ENCODE measurements around the gene GPR183. TPM values are rescaled to one million over a fixed set of nuclear protein-coding genes. Genes with fewer than 3 reads are reported as not detected.

Gene GPR183
- polyA plus RNA-seq, 4 donors: 2.4 to 5.7 (median 5.5) TPM; not detected in 1

- Histone ChIP-seq H3K36me3 (ENCODE audit: control insufficient read depth in 3 of 3, insufficient read depth in 2 of 3, low read depth in 1 of 3, low read length in 3 of 3) (peaks cover 15 to 60% (median 21%) of the 10 kb centered on the region in 3 donors), H3K27me3 (ENCODE audit: control insufficient read depth in 3 of 3, insufficient read depth in 3 of 3, low read length in 3 of 3) (no peaks in the 10 kb centered on the region), H3K9me3 (ENCODE audit: control insufficient read depth in 2 of 2, insufficient read depth in 1 of 2, low read depth in 1 of 2, low read length in 1 of 2) (no peaks in the 10 kb centered on the region), H3K27ac (ENCODE audit: low read depth in 1 of 3, low read length in 2 of 3) (no peak overlapping the region), H3K4me3 (ENCODE audit: low read depth in 1 of 3, low read length in 3 of 3) (no peak overlapping the region), H3K4me1 (ENCODE audit: control insufficient read depth in 3 of 3, insufficient read depth in 2 of 3, low read depth in 1 of 3, low read length in 2 of 3) (no peaks in the 10 kb centered on the region)
- WGBS, 3 donors: 79 to 90% (median 88%) methylated on average over 10 of the region's 10 CpGs
- FAIRE-seq: no peak
- DNase-seq: no peak
Measured at GRCh38 chr13:99342723-99343315, 35.6 kb upstream of the GPR183 start.

GRCh38 chr13:99341969-99342722, 34.9 kb upstream of the GPR183 start:
- FAIRE-seq: no peak
- peaks cover 15 to 56% (median 18%) of the 10 kb centered on the region in 3 donors for H3K36me3 ChIP-seq (ENCODE audit: control insufficient read depth in 3 of 3, insufficient read depth in 2 of 3, low read depth in 1 of 3, low read length in 3 of 3)
- no peaks in the 10 kb centered on the region for H3K27me3 ChIP-seq (ENCODE audit: control insufficient read depth in 3 of 3, insufficient read depth in 3 of 3, low read length in 3 of 3)
- no peak for DNase-seq
- 97 to 99% (median 98%) methylated on average over 16 of the region's 16 CpGs for WGBS, 3 donors
- no peak overlapping the region for H3K27ac ChIP-seq (ENCODE audit: low read depth in 1 of 3, low read length in 2 of 3)
- no peaks in the 10 kb centered on the region for H3K9me3 ChIP-seq (ENCODE audit: control insufficient read depth in 2 of 2, insufficient read depth in 1 of 2, low read depth in 1 of 2, low read length in 1 of 2)
- H3K4me1 ChIP-seq (ENCODE audit: control insufficient read depth in 3 of 3, insufficient read depth in 2 of 3, low read depth in 1 of 3, low read length in 2 of 3): no peaks in the 10 kb centered on the region
- H3K4me3 ChIP-seq (ENCODE audit: low read depth in 1 of 3, low read length in 3 of 3): no peak overlapping the region

- Histone ChIP-seq H3K4me3 (ENCODE audit: low read depth in 1 of 3, low read length in 3 of 3) (no peak overlapping the region), H3K4me1 (ENCODE audit: control insufficient read depth in 3 of 3, insufficient read depth in 2 of 3, low read depth in 1 of 3, low read length in 2 of 3) (no peaks in the 10 kb centered on the region), H3K36me3 (ENCODE audit: control insufficient read depth in 3 of 3, insufficient read depth in 2 of 3, low read depth in 1 of 3, low read length in 3 of 3) (peaks cover 11 to 49% (median 15%) of the 10 kb centered on the region in 3 donors), H3K27ac (ENCODE audit: low read depth in 1 of 3, low read length in 2 of 3) (no peak overlapping the region), H3K27me3 (ENCODE audit: control insufficient read depth in 3 of 3, insufficient read depth in 3 of 3, low read length in 3 of 3) (no peaks in the 10 kb centered on the region), H3K9me3 (ENCODE audit: control insufficient read depth in 2 of 2, insufficient read depth in 1 of 2, low read depth in 1 of 2, low read length in 1 of 2) (no peaks in the 10 kb centered on the region)
- FAIRE-seq (no peak), DNase-seq (no peak)
Measured at GRCh38 chr13:99340638-99341037, 33.4 kb upstream of the GPR183 start.

- WGBS, 3 donors: 64 to 72% (median 71%) methylated on average over 8 of the region's 8 CpGs
- H3K27ac ChIP-seq (ENCODE audit: low read depth in 1 of 3, low read length in 2 of 3): peak overlapping the region in 1 of 3 donors; percentile 15
- H3K36me3 ChIP-seq (ENCODE audit: control insufficient read depth in 3 of 3, insufficient read depth in 2 of 3, low read depth in 1 of 3, low read length in 3 of 3): peaks cover 10 to 45% (median 12%) of the 10 kb centered on the region in 3 donors
- no peak overlapping the region for H3K4me3 ChIP-seq (ENCODE audit: low read depth in 1 of 3, low read length in 3 of 3)
- peak in 1 of 2 donors; percentile 28 for DNase-seq
- H3K4me1 ChIP-seq (ENCODE audit: control insufficient read depth in 3 of 3, insufficient read depth in 2 of 3, low read depth in 1 of 3, low read length in 2 of 3): no peaks in the 10 kb centered on the region
- no peaks in the 10 kb centered on the region for H3K9me3 ChIP-seq (ENCODE audit: control insufficient read depth in 2 of 2, insufficient read depth in 1 of 2, low read depth in 1 of 2, low read length in 1 of 2)
- FAIRE-seq: no peak
- H3K27me3 ChIP-seq (ENCODE audit: control insufficient read depth in 3 of 3, insufficient read depth in 3 of 3, low read length in 3 of 3): no peaks in the 10 kb centered on the region
Measured at GRCh38 chr13:99339736-99340397, 32.7 kb upstream of the GPR183 start.

GRCh38 chr13:99339230-99339721, 32.1 kb upstream of the GPR183 start:
- Histone ChIP-seq H3K4me1 (ENCODE audit: control insufficient read depth in 3 of 3, insufficient read depth in 2 of 3, low read depth in 1 of 3, low read length in 2 of 3) (no peaks in the 10 kb centered on the region), H3K36me3 (ENCODE audit: control insufficient read depth in 3 of 3, insufficient read depth in 2 of 3, low read depth in 1 of 3, low read length in 3 of 3) (peaks cover 8 to 41% (median 12%) of the 10 kb centered on the region in 3 donors), H3K4me3 (ENCODE audit: low read depth in 1 of 3, low read length in 3 of 3) (no peak overlapping the region), H3K27ac (ENCODE audit: low read depth in 1 of 3, low read length in 2 of 3) (peak overlapping the region in 1 of 3 donors; percentile 2), H3K9me3 (ENCODE audit: control insufficient read depth in 2 of 2, insufficient read depth in 1 of 2, low read depth in 1 of 2, low read length in 1 of 2) (no peaks in the 10 kb centered on the region), H3K27me3 (ENCODE audit: control insufficient read depth in 3 of 3, insufficient read depth in 3 of 3, low read length in 3 of 3) (no peaks in the 10 kb centered on the region)
- no peak for FAIRE-seq
- WGBS, 3 donors: 88 to 90% (median 88%) methylated on average over 5 of the region's 5 CpGs
- no peak for DNase-seq

GRCh38 chr13:99335603-99336002, 28.4 kb upstream of the GPR183 start:
- Histone ChIP-seq H3K27ac (ENCODE audit: low read depth in 1 of 3, low read length in 2 of 3) (no peak overlapping the region), H3K36me3 (ENCODE audit: control insufficient read depth in 3 of 3, insufficient read depth in 2 of 3, low read depth in 1 of 3, low read length in 3 of 3) (peaks cover 2 to 23% (median 10%) of the 10 kb centered on the region in 3 donors), H3K4me3 (ENCODE audit: low read depth in 1 of 3, low read length in 3 of 3) (no peak overlapping the region), H3K27me3 (ENCODE audit: control insufficient read depth in 3 of 3, insufficient read depth in 3 of 3, low read length in 3 of 3) (no peaks in the 10 kb centered on the region), H3K9me3 (ENCODE audit: control insufficient read depth in 2 of 2, insufficient read depth in 1 of 2, low read depth in 1 of 2, low read length in 1 of 2) (no peaks in the 10 kb centered on the region), H3K4me1 (ENCODE audit: control insufficient read depth in 3 of 3, insufficient read depth in 2 of 3, low read depth in 1 of 3, low read length in 2 of 3) (no peaks in the 10 kb centered on the region)
- DNase-seq (no peak), FAIRE-seq (no peak)
- 87 to 95% (median 94%) methylated on average over 4 of the region's 4 CpGs for WGBS, 3 donors

GRCh38 chr13:99335087-99335486, 27.9 kb upstream of the GPR183 start:
- WGBS, 3 donors: 91 to 100% (median 99%) methylated on average over 2 of the region's 2 CpGs
- H3K4me3 ChIP-seq (ENCODE audit: low read depth in 1 of 3, low read length in 3 of 3): no peak overlapping the region
- H3K9me3 ChIP-seq (ENCODE audit: control insufficient read depth in 2 of 2, insufficient read depth in 1 of 2, low read depth in 1 of 2, low read length in 1 of 2): no peaks in the 10 kb centered on the region
- DNase-seq (no peak), FAIRE-seq (no peak)
- H3K36me3 ChIP-seq (ENCODE audit: control insufficient read depth in 3 of 3, insufficient read depth in 2 of 3, low read depth in 1 of 3, low read length in 3 of 3): peaks cover 0 to 20% (median 6%) of the 10 kb centered on the region in 3 donors
- no peak overlapping the region for H3K27ac ChIP-seq (ENCODE audit: low read depth in 1 of 3, low read length in 2 of 3)
- no peaks in the 10 kb centered on the region for H3K27me3 ChIP-seq (ENCODE audit: control insufficient read depth in 3 of 3, insufficient read depth in 3 of 3, low read length in 3 of 3)
- no peaks in the 10 kb centered on the region for H3K4me1 ChIP-seq (ENCODE audit: control insufficient read depth in 3 of 3, insufficient read depth in 2 of 3, low read depth in 1 of 3, low read length in 2 of 3)

- no peak for FAIRE-seq
- WGBS, 3 donors: 84 to 91% (median 91%) methylated on average over 3 of the region's 3 CpGs
- Histone ChIP-seq H3K9me3 (ENCODE audit: control insufficient read depth in 2 of 2, insufficient read depth in 1 of 2, low read depth in 1 of 2, low read length in 1 of 2) (no peaks in the 10 kb centered on the region), H3K27ac (ENCODE audit: low read depth in 1 of 3, low read length in 2 of 3) (no peak overlapping the region), H3K4me1 (ENCODE audit: control insufficient read depth in 3 of 3, insufficient read depth in 2 of 3, low read depth in 1 of 3, low read length in 2 of 3) (no peaks in the 10 kb centered on the region), H3K27me3 (ENCODE audit: control insufficient read depth in 3 of 3, insufficient read depth in 3 of 3, low read length in 3 of 3) (no peaks in the 10 kb centered on the region), H3K36me3 (ENCODE audit: control insufficient read depth in 3 of 3, insufficient read depth in 2 of 3, low read depth in 1 of 3, low read length in 3 of 3) (peaks cover 0 to 22% (median 6%) of the 10 kb centered on the region in 3 donors), H3K4me3 (ENCODE audit: low read depth in 1 of 3, low read length in 3 of 3) (no peak overlapping the region)
- no peak for DNase-seq
Measured at GRCh38 chr13:99334221-99334620, 27.0 kb upstream of the GPR183 start.
